Mesendoderm (in vitro differentiated cells): ENCODE measurements around the gene GRM8.

Source experiments
- DNase-seq: peaks from one replicate; pipeline ENCODE4 v3.0.0; 2013
- H2AK5ac ChIP-seq: 2 replicates; pipeline ENCODE4 v1.6.1; 2013; ENCODE audit warnings: low read length, inconsistent platforms
- H2BK120ac ChIP-seq: 2 replicates; pipeline ENCODE4 v1.6.1; 2013; ENCODE audit warnings: low read depth, mild to moderate bottlenecking, low read length, moderate library complexity, mixed read lengths
- H2BK15ac ChIP-seq: replicated peaks from 2 replicates; pipeline ENCODE4 v1.6.1; 2013; ENCODE audit warnings: low read depth, mild to moderate bottlenecking, moderate library complexity
- H2BK5ac ChIP-seq: 2 replicates; pipeline ENCODE4 v1.6.1; 2013; ENCODE audit warnings: low read length, inconsistent platforms
- H3K18ac ChIP-seq: 2 replicates; pipeline ENCODE4 v1.6.1; 2013; ENCODE audit warnings: mild to moderate bottlenecking, low read length, mixed read lengths
- H3K23ac ChIP-seq: one replicate; pipeline ENCODE4 v1.6.1; 2013; ENCODE audit warnings: low read length
- H3K27ac ChIP-seq: 2 replicates; pipeline ENCODE4 v1.5.1; 2013; ENCODE audit warnings: low read depth, mild to moderate bottlenecking, inconsistent platforms, low read length, moderate library complexity
- H3K27me3 ChIP-seq: 2 replicates; pipeline ENCODE4 v1.6.1; 2013; ENCODE audit warnings: low read length, control low read depth, mild to moderate bottlenecking, inconsistent platforms; ENCODE audit not compliant: insufficient read depth, poor library complexity
- H3K36me3 ChIP-seq: 2 replicates; pipeline ENCODE4 v1.6.1; 2013; ENCODE audit warnings: low read length, inconsistent platforms; ENCODE audit not compliant: control insufficient read depth, insufficient read depth
- H3K4ac ChIP-seq: one replicate; pipeline ENCODE4 v1.6.1; 2013; ENCODE audit warnings: low read depth, mild to moderate bottlenecking, low read length, moderate library complexity
- H3K4me1 ChIP-seq: 2 replicates; pipeline ENCODE4 v1.6.1; 2013; ENCODE audit warnings: low read depth, low read length, inconsistent platforms; ENCODE audit not compliant: control insufficient read depth
- H3K4me2 ChIP-seq: 2 replicates; pipeline ENCODE4 v1.6.1; 2013; ENCODE audit warnings: low read length
- H3K4me3 ChIP-seq: 2 replicates; pipeline ENCODE4 v1.5.1; 2013; ENCODE audit warnings: mild to moderate bottlenecking, low read length
- H3K56ac ChIP-seq: one replicate; pipeline ENCODE4 v1.6.1; 2013; ENCODE audit warnings: low read length
- H3K79me1 ChIP-seq: 2 replicates; pipeline ENCODE4 v1.6.1; 2013; ENCODE audit warnings: low read length, inconsistent platforms
- H3K79me2 ChIP-seq: 2 replicates; pipeline ENCODE4 v1.6.1; 2013; ENCODE audit warnings: mild to moderate bottlenecking, low read length; ENCODE audit not compliant: control insufficient read depth, insufficient read depth
- H3K9ac ChIP-seq: 2 replicates; pipeline ENCODE4 v1.6.1; 2013; ENCODE audit warnings: low read length, inconsistent platforms
- H4K5ac ChIP-seq: one replicate; pipeline ENCODE4 v1.6.1; 2013; ENCODE audit warnings: low read length
- H4K8ac ChIP-seq: one replicate; pipeline ENCODE4 v1.6.1; 2013; ENCODE audit warnings: low read depth, mild to moderate bottlenecking, control low read depth, low read length, moderate library complexity
- WGBS: extraction: QIAGEN DNeasy Blood & Tissue Kit; methylation state at CpG from one replicate; pipeline ENCODE4 v1.1.7; 2013; ENCODE audit warnings: low lambda C conversion rate, missing lambda C conversion rate; ENCODE audit not compliant: insufficient coverage; ENCODE audit errors: extremely low coverage; 5-methylcytosine and 5-hydroxymethylcytosine counted together

GRM8 gene

GRCh38 chr7:126803990-126804389, 448.8 kb downstream of the GRM8 start:
- H3K27ac ChIP-seq = peak overlapping the region; percentile 44

GRCh38 chr7:126803060-126803665, 449.6 kb downstream of the GRM8 start:
- DNase-seq = peak; percentile 79
- no CpG with 5 or more reads among the region's 3 CpGs for WGBS

More at GRCh38 chr7:126803990-126804389, 448.8 kb downstream of the GRM8 start:
- H4K5ac ChIP-seq = no peak overlapping the region
- H4K8ac ChIP-seq = no peak overlapping the region
- H2BK15ac ChIP-seq = no peak overlapping the region
- no peaks in the 10 kb centered on the region for H3K36me3 ChIP-seq
- no peak overlapping the region for H3K4ac ChIP-seq
- 100% methylated on average over 1 of the region's 2 CpGs for WGBS
- no peak overlapping the region for H3K9ac ChIP-seq
- H3K79me2 ChIP-seq = no peaks in the 10 kb centered on the region
- no peak overlapping the region for H3K18ac ChIP-seq
- no peak overlapping the region for H3K56ac ChIP-seq
- H3K4me2 ChIP-seq = no peak overlapping the region
- no peak overlapping the region for H2BK120ac ChIP-seq
- H3K23ac ChIP-seq = no peak overlapping the region
- no peak overlapping the region for H2BK5ac ChIP-seq
- H2AK5ac ChIP-seq = no peak overlapping the region
- no peak overlapping the region for H3K4me3 ChIP-seq
- no peaks in the 10 kb centered on the region for H3K27me3 ChIP-seq
- peak; percentile 62 for DNase-seq
- H3K79me1 ChIP-seq = no peaks in the 10 kb centered on the region
- H3K4me1 ChIP-seq = no peaks in the 10 kb centered on the region

GRCh38 chr7:126801733-126802132, 451.0 kb downstream of the GRM8 start:
- H2BK5ac ChIP-seq = no peak overlapping the region
- no peak overlapping the region for H2BK15ac ChIP-seq
- no peak overlapping the region for H2BK120ac ChIP-seq
- H3K23ac ChIP-seq = no peak overlapping the region
- no peak for DNase-seq
- H3K18ac ChIP-seq = no peak overlapping the region
- no peak overlapping the region for H3K4ac ChIP-seq
- H3K79me2 ChIP-seq = no peaks in the 10 kb centered on the region
- H4K8ac ChIP-seq = no peak overlapping the region
- H3K4me1 ChIP-seq = no peaks in the 10 kb centered on the region
- no CpG with 5 or more reads among the region's 3 CpGs for WGBS
- no peak overlapping the region for H3K4me3 ChIP-seq
- H3K36me3 ChIP-seq = no peaks in the 10 kb centered on the region
- H4K5ac ChIP-seq = no peak overlapping the region
- H3K9ac ChIP-seq = no peak overlapping the region
- no peak overlapping the region for H3K4me2 ChIP-seq
- no peak overlapping the region for H3K56ac ChIP-seq
- H3K79me1 ChIP-seq = no peaks in the 10 kb centered on the region
- no peak overlapping the region for H2AK5ac ChIP-seq
- no peaks in the 10 kb centered on the region for H3K27me3 ChIP-seq
- H3K27ac ChIP-seq = no peak overlapping the region

More at GRCh38 chr7:126803060-126803665, 449.6 kb downstream of the GRM8 start:
- H3K9ac ChIP-seq = no peak overlapping the region
- H3K4me3 ChIP-seq = no peak overlapping the region
- H3K79me1 ChIP-seq = no peaks in the 10 kb centered on the region
- H3K4me2 ChIP-seq = no peak overlapping the region
- H2AK5ac ChIP-seq = no peak overlapping the region
- H3K27me3 ChIP-seq = no peaks in the 10 kb centered on the region
- H3K4me1 ChIP-seq = no peaks in the 10 kb centered on the region
- H2BK120ac ChIP-seq = no peak overlapping the region
- no peak overlapping the region for H2BK15ac ChIP-seq
- H3K56ac ChIP-seq = no peak overlapping the region
- H3K4ac ChIP-seq = no peak overlapping the region
- H2BK5ac ChIP-seq = no peak overlapping the region
- no peak overlapping the region for H4K8ac ChIP-seq
- H4K5ac ChIP-seq = no peak overlapping the region
- H3K36me3 ChIP-seq = no peaks in the 10 kb centered on the region
- H3K79me2 ChIP-seq = no peaks in the 10 kb centered on the region
- H3K18ac ChIP-seq = no peak overlapping the region
- no peak overlapping the region for H3K27ac ChIP-seq
- no peak overlapping the region for H3K23ac ChIP-seq

- Histone ChIP-seq H3K9ac (no peak overlapping the region), H3K79me2 (no peaks in the 10 kb centered on the region), H3K36me3 (no peaks in the 10 kb centered on the region), H4K5ac (no peak overlapping the region), H3K79me1 (no peaks in the 10 kb centered on the region), H2BK15ac (no peak overlapping the region), H3K23ac (no peak overlapping the region), H2BK5ac (no peak overlapping the region), H2AK5ac (no peak overlapping the region), H3K4me2 (no peak overlapping the region), H3K27ac (no peak overlapping the region), H3K27me3 (no peaks in the 10 kb centered on the region), H3K4me1 (no peaks in the 10 kb centered on the region), H3K18ac (no peak overlapping the region), H3K56ac (no peak overlapping the region), H2BK120ac (no peak overlapping the region), H3K4me3 (no peak overlapping the region), H3K4ac (no peak overlapping the region), H4K8ac (no peak overlapping the region)
- DNase-seq = no peak
- no CpG with 5 or more reads among the region's 1 CpG for WGBS
These were observed 453.2 kb downstream of the GRM8 start for GRCh38 chr7:126799541-126799940.

- no peaks in the 10 kb centered on the region for H3K36me3 ChIP-seq
- H3K4ac ChIP-seq = no peak overlapping the region
- H2BK5ac ChIP-seq = no peak overlapping the region
- no peak overlapping the region for H3K4me2 ChIP-seq
- H3K18ac ChIP-seq = no peak overlapping the region
- H4K5ac ChIP-seq = no peak overlapping the region
- no peak overlapping the region for H2BK120ac ChIP-seq
- no peaks in the 10 kb centered on the region for H3K79me2 ChIP-seq
- no peak overlapping the region for H4K8ac ChIP-seq
- no peak for DNase-seq
- H3K79me1 ChIP-seq = no peaks in the 10 kb centered on the region
- H3K4me3 ChIP-seq = no peak overlapping the region
- no peak overlapping the region for H3K56ac ChIP-seq
- no peaks in the 10 kb centered on the region for H3K27me3 ChIP-seq
- H3K27ac ChIP-seq = no peak overlapping the region
- no CpG with 5 or more reads among the region's 3 CpGs for WGBS
- H3K23ac ChIP-seq = no peak overlapping the region
- no peak overlapping the region for H3K9ac ChIP-seq
- H2BK15ac ChIP-seq = no peak overlapping the region
- H3K4me1 ChIP-seq = no peaks in the 10 kb centered on the region
- H2AK5ac ChIP-seq = no peak overlapping the region
These were observed 460.2 kb downstream of the GRM8 start for GRCh38 chr7:126792521-126792920.

- H3K4ac ChIP-seq = no peak overlapping the region
- H3K9ac ChIP-seq = no peak overlapping the region
- H4K8ac ChIP-seq = no peak overlapping the region
- H2BK5ac ChIP-seq = no peak overlapping the region
- H3K18ac ChIP-seq = no peak overlapping the region
- no peak overlapping the region for H2AK5ac ChIP-seq
- H2BK120ac ChIP-seq = no peak overlapping the region
- H3K27ac ChIP-seq = no peak overlapping the region
- H3K4me3 ChIP-seq = no peak overlapping the region
- H3K27me3 ChIP-seq = no peaks in the 10 kb centered on the region
- no peak for DNase-seq
- H3K79me2 ChIP-seq = no peaks in the 10 kb centered on the region
- H3K36me3 ChIP-seq = no peaks in the 10 kb centered on the region
- H3K4me1 ChIP-seq = no peaks in the 10 kb centered on the region
- H3K56ac ChIP-seq = no peak overlapping the region
- H2BK15ac ChIP-seq = no peak overlapping the region
- no peak overlapping the region for H4K5ac ChIP-seq
- no peak overlapping the region for H3K4me2 ChIP-seq
- no peak overlapping the region for H3K23ac ChIP-seq
- H3K79me1 ChIP-seq = no peaks in the 10 kb centered on the region
These were observed 461.4 kb downstream of the GRM8 start for GRCh38 chr7:126791306-126791705.
